ENCODE results near the gene HIBCH.
A peak's percentile ranks its signal among the peaks of the same experiment; 100 is the strongest.
"Not testable (repeated sequence)": the region's sequence is repeated elsewhere in the genome, so short reads cannot be mapped to it uniquely, and the experiment has no call there.

The HIBCH gene, protein sequence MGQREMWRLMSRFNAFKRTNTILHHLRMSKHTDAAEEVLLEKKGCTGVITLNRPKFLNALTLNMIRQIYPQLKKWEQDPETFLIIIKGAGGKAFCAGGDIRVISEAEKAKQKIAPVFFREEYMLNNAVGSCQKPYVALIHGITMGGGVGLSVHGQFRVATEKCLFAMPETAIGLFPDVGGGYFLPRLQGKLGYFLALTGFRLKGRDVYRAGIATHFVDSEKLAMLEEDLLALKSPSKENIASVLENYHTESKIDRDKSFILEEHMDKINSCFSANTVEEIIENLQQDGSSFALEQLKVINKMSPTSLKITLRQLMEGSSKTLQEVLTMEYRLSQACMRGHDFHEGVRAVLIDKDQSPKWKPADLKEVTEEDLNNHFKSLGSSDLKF

DNA sequence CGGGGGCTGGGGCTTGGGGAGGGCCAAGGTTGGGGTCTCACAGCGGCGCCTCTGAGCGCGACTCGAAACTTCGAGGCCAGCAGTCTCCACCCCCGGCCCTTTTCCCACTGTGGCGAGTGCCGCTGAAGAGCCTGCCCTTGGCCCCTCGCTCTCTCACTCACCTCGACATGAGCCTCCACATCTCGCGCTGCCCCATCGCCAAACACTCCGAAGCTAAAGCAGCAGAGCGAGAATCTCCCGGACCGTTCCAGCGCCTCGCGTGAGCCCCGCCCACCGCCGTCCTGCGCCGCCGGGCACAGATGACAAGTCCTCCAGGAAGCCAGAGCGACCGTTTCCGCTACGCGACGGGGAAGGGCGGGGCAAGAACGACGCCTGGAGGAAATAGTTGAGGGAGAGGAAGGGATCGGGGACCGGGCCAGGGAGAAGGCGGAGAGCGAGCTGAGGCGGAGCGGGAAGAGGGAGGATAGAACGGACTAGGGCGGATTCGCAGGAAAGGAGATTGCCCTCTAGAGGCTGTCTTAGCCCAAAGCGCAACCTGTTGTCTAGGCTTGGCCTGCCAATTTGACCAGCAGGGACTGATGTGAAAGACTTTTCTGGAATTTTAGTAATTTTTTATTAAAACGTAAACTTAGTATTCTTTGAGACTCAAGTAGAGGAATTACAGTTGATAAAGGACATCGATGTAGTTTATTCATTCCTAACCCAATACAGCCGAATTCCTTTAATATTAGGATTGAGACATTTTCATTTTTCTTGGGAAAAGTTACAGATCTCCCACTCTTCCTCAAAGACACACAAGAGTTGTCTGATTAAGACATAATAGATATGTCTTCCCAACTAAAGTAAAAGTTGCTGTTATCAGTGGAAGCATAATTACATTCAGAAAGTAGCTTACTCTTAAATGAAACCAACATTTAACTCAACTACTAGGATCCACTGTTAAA, at the start of gene HIBCH:
HIBCH (minus strand) TSS at position 272 of the 944 bp plus-strand sequence; CDS start at position 196, 76 bp downstream.
- peak; percentile 100 for FAIRE-seq

DNA sequence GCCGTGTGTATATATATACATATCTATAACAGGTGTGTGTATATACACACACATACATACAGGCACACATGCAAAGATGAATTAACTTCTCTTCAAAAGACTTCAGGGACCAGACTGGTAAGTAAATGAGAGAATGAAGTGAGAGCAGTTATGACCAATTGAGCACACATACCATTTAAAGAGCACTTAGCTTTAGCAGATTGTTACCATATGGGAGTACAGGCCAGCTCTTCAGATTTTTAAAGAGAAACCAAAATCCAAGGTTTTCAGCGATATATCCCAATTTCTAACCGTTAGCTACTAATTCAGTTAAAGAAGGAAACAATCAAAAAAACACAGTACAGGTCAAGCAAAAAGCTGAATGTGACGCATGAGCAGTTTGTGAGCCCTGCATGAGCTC, 47.5 kb upstream of the HIBCH start:
- no peak for FAIRE-seq

GRCh38 chr2:190366248-190366753, 46.7 kb upstream of the HIBCH start:
- no peak for FAIRE-seq

- no peak for FAIRE-seq
Measured at GRCh38 chr2:190365499-190366204, 46.0 kb upstream of the HIBCH start.

DNA sequence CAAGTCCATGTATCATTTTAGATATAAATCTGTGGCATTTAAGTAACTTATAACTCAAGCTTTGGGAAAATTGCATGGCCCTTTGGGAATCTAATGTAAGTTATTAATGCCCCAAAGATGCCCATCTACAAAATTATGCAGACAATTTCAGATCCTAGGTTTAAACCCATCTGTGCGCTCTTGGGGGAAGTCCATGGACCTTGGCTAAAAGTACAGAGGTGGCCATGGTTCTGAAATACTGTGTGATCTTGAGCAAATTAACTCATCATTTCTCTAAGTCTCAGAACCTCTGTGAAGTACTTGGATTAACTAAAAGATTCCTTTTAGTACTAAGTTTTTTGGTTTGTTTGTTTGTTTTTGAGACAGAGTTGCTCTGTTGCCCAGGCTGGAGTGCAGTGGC, 43.3 kb upstream of the HIBCH start:
- FAIRE-seq = no peak

GRCh38 chr2:190361572-190361971, 41.9 kb upstream of the HIBCH start:
- FAIRE-seq = no peak

DNA sequence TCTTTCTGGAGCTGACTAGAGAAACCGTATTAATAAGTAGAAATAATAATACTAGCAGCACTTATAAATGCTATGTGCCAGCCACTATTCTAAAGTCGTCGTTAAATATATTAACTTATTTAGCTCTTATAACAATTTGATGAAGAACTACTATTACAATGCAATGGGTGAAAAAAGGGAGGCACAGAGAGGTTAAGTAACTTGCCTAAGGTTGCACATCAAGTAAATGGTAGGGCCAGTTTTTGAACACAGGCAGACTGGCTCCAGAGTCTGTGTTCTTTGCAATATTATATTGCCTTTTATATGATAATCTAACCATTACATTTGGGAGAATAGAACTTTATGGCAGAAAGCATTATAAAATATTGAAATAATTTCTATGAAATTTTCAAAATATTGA, 41.3 kb upstream of the HIBCH start:
- FAIRE-seq = no peak

- FAIRE-seq = no peak
Measured at GRCh38 chr2:190360561-190360960, 40.9 kb upstream of the HIBCH start.

DNA sequence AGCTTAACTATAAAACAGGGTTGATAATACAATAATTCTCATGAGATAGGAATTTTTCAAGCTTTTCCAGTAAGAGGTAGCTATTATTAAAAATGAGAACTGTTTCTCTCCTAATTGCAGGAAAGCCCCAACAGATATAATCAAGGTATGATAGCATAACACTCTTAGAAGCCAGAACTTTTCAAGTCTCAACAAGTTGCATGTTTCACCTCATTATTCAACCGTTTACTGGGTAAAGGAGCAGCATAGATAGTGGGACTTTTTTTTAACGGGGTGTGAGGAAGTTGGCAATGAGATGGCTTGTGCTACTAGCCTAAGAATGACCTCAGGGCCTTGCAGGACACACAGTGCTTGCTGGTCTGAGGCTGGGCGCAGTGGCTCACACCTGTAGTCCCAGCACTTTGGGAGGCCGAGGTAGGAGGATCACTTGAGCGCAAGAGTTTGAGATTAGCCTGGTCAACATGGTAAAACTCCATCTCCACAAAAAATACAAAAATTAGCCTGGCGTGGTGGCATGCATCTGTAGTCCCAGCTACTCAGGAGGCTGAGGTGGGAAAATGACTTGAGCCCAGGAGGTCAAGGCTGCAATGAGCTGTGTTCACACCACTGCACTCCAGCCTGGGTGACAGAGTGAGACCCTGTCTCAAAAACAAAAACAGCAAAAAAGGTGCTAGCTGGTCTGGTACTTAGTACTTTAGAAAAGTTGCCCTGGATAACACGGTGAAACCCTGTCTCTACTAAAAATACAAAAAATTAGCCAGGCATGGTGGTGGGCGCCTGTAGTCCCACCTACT, 39.2 kb upstream of the HIBCH start:
- FAIRE-seq = not testable (repeated sequence)

GRCh38 chr2:190357600-190357999, 38.0 kb upstream of the HIBCH start:
- FAIRE-seq = no peak

DNA sequence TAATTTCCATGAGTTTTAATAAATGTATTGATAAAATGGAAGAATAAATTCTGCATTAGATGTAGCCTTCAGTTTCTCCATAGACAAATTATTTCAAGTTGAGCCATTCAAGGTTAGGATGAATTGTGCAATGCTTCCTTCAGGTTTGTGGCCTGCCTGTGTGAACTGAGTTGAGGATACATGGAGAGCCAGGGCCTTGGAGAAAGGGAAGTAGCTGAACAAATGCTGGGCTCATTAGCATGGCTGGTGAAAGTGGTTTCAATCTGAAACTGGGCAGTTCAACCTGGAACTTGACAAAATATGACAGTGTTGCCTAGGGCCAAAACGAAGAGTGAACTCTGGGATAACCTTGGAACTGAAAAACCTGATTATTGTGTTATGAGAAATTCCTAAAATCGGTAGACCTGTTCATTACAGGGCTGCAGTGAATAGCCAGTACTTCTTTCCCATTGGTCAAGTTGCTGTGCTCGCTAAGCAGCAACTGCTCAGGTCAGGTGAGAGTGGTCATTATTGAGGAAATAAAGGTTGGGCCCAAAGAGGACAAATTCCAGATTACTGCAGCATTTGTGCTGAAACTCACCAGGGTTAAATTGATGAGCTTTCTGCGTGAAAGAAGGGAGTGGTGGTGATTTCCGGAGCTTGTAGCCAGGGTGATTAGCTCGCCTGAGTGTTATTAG, 36.5 kb upstream of the HIBCH start:
- no peak for FAIRE-seq

- no peak for FAIRE-seq
Measured at GRCh38 chr2:190354003-190354690, 34.5 kb upstream of the HIBCH start.

- no peak for FAIRE-seq
Measured at GRCh38 chr2:190353537-190353899, 33.9 kb upstream of the HIBCH start.

GRCh38 chr2:190352668-190353536, 33.3 kb upstream of the HIBCH start:
- no peak for FAIRE-seq

DNA sequence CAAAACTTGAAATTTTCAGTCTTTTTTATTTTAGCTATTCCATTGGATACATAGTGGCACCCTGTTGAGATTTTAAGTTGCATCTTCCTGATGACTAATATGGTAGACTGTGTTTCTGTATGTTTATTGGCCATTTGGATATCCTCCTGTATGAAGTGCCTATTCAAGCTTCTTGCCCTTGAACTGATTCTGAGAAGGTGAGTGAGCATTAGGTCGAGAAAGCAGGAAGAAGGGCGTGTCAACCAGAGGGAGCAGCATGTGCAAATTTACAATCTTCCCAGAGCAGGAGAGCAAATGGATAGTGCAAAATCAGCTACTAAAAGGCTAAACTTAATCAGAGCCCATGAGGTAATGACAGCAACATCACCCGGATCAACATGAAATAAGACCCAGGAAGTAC, 32.3 kb upstream of the HIBCH start:
- no peak for FAIRE-seq

DNA sequence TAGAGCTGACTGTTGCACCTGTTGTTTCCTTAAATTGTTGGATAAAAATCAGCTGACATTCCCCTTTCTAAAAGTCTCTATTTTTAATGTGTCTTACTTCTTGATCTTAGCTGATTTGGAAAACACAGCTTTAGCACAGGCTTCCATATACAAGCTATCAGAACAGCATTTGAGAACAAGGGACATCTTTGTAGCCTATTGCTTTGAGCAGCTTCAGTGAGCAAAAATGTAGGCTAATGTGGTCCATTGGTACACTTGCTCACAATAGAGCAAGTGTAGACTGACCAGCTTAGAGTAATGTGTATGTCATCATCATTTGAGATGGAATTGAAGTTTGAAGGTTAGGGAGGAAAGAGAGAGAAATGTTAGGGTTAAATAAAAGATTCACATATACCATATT, 30.7 kb upstream of the HIBCH start:
- FAIRE-seq = no peak

- FAIRE-seq = no peak
Measured at GRCh38 chr2:190344276-190344827, 24.7 kb upstream of the HIBCH start.

GRCh38 chr2:190343536-190344275, 24.1 kb upstream of the HIBCH start, which contains the start of gene INPP1:
TSS of gene INPP1 (plus strand) at chr2:190343589. CDS start at chr2:190360103, 16,514 bp downstream.
- FAIRE-seq = no peak
